SK-N-MC (cell line): ENCODE measurements around the gene ZNF74.

Experiments used
- EZH2 ChIP-seq: fragments of 200-600 bp; sonication (generic); IDR thresholded peaks from one replicate; pipeline ENCODE4 v1.6.1; 2017; ENCODE audit warnings: antibody characterized with exemption
- FOXP2 ChIP-seq: optimal IDR thresholded peaks from 2 replicates; pipeline ENCODE3; 2011; ENCODE audit warnings: mild to moderate bottlenecking, moderate library complexity; ENCODE audit not compliant: insufficient read depth; ENCODE audit errors: extremely low read length, control extremely low read depth
- POLR2AphosphoS5 ChIP-seq: IDR thresholded peaks from 2 replicates; pipeline ENCODE4 v1.6.1; 2012; ENCODE audit warnings: mild to moderate bottlenecking, low read depth, low read length, borderline replicate concordance

GRCh38 chr22:20401376-20402014, 7.5 kb downstream of the ZNF74 start:
- no peak for TF ChIP-seq POLR2AphosphoS5
- no peak for TF ChIP-seq EZH2
- TF ChIP-seq FOXP2: no peak
